ENCODE measurements around the gene KRTAP5-3. TPM values are rescaled to one million over a fixed set of nuclear protein-coding genes. Genes with fewer than 3 reads are reported as not detected.
A peak's percentile ranks its signal among the peaks of the same experiment; 100 is the strongest.
"Not testable (repeated sequence)": the region's sequence is repeated elsewhere in the genome, so short reads cannot be mapped to it uniquely, and the experiment has no call there.

The KRTAP5-3 gene
- total RNA-seq, 1 experiment from 2014 or later: not detected

DNA sequence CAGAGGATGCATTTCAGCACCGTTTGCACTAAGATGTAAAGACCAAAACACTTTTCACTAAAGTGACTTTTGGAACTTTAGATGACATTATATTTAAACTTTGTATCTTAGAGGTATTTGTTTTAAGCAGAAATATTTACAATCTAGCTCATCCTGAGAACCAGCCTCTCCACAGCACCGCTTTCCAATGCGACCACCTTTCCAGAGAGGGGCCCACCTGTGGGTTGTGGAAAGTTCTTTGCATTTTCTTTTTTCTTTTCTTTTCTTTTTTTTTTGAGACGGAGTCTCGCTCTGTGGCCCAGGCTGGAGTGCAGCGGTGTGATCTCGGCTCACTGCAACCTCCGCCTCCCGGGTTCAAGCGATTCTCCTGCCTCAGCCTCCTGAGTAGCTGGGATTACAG, 38.3 kb upstream of the KRTAP5-3 start:
- in situ Hi-C loops (cut with HindIII; ENCODE audit: low pct_unique_long_range_greater_than_20kb, low sequenced_read_pairs); DNase-seq (ENCODE audit: low read depth, low spot score): not testable (repeated sequence)

DNA sequence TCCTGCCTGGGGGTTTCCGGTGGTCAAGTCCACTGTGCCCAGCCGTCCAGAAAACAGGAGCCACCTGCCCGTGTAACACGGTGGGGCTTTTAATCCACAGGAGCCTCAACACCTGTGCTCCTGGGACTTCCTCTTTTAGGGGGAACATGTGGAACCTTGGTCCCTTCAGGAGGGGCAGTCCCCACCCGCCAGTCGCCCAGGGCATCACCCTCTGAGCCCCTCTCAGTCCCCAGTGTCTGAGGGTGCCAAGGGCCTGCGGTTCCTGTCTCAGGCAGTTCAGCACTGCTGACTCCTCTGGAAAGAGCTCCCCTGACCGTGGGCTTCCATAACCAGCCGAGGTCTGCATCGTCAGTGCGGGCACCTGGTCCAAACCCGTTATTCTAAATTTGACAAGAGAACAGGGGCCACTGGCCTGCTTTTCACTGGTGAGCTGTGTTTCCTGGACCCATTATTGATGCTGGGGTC, 37.1 kb upstream of the KRTAP5-3 start:
- DNase-seq (ENCODE audit: low read depth, low spot score): no peak
- in situ Hi-C loops (cut with HindIII; ENCODE audit: low pct_unique_long_range_greater_than_20kb, low sequenced_read_pairs): no loop called here

DNA sequence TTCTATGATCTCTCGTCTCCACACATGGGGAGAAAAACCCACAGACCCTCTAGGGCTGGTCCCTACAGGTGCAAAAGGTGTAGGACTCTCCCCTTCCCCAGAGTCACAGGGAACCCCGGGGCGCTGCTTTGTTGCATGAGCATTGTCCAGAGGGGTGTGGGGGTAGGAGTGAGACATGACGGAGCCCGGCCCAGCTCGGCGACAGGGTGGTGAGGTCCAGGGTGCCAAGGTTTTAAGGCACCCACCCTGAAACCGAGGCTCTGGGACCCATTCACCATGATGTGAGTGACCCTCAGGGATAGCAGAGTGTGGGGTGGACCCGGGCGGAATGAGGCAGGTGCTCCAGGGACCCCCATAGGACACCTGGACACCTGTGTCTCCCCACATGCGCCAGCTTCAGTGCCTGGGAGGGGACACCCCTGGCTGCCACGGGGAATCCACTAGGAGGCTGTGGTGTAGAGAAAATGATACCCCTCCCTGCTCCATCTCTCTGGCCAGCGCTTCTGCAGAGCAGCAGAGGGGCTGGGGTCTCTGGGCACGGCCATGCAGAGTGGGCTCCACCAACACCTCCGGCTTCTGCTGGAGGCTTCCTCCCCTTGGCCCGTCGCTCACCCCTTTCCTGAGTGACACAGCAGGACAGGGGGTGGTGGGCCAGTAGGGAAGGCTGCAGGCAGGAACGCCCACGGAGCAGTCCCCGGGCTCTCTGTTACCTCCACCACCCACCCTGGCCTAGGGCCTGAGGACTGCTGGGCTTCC, 36.5 kb upstream of the KRTAP5-3 start:
- DNase-seq (ENCODE audit: low read depth, low spot score): no peak
- in situ Hi-C loops (cut with HindIII; ENCODE audit: low pct_unique_long_range_greater_than_20kb, low sequenced_read_pairs): no loop called here

DNA sequence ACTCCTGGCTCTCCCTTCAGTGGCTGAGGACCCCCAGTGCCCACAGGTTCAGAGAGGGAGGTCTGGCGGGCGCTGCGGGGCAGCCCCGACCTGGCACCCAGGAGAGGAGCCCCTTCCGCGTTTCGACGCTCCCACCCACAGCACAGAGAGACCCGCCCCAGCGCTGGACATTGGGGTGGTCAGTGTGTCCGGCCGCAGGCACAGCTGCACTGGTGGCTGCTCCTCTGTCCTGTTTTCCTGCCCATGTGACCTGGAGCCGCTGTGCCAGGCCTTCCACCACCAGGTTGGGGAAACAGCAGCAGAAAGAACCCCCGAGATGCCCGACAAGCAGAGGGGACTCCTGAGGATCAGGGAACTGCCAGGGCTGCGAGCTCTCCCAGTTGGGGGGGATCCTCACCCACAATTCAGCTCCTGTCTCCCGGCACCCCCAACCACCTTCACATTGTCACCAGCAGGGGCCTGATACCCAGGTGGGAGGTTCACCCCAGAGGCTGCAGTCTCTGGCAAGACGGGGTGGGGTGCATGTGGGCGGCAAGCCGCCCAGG, 35.0 kb upstream of the KRTAP5-3 start:
- in situ Hi-C loops (cut with HindIII; ENCODE audit: low pct_unique_long_range_greater_than_20kb, low sequenced_read_pairs): no loop called here
- no peak for DNase-seq (ENCODE audit: low read depth, low spot score)

DNA sequence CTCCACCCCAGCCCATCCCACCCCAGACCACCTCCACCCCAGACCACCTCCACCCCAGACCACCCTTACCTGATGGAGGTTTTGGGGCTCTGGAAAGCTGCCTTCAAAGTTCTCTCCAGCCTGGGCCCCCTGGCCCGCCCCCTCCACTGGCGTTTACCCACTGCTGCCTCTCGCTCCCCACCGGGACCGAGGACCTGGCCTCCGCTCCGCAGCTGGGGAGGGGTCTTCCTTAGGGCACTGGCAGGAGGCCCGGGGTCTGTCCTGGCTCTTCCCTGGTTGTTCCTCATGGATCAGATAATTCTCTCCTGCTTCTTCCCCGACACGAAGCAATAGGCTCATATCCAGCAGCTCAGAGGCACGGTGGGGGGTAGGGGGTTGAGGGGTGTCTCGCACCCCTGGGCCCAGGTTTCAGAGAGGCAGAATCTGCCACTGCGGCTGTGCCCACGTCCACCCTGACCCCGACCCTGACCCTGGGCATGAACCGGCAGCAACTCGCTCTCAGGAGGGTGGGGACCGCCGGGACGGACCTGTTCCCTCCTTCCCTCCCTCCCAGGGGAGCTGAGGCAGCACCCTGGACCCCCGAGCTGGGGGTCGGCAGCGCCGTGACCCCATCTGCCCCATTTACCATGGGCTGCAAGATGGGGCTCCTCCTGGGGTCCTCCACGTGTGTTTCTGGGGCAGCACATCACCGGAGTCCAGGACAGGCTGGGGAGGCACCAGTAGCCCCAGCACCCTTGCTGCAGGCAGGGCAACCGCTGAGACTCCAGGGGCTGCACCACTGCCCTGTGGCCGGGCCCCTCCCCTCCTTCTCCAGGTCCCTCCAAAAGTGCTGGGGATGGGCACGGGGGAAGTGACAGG, 34.3 kb upstream of the KRTAP5-3 start:
- in situ Hi-C loops (cut with HindIII; ENCODE audit: low pct_unique_long_range_greater_than_20kb, low sequenced_read_pairs): no loop called here
- DNase-seq (ENCODE audit: low read depth, low spot score): no peak

DNA sequence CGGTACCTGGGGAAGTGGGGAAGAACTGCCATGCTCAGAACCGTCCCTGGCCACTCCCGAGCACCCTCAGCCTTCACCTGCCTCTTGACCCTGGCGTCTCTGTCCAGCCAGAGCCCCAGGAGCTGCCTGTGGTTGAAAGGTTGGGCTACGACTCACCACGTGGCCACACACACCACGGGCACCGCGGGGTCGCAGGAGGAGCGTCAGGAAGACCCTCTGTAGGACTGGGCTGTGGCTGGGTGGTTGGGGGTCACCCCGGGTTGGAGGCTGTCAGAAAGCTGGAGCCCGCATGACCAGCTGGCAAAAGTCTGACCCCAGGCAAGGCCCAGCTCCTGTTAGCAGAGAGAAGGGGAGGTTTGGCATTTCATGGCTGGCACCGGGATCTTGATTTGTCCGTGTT, 32.8 kb upstream of the KRTAP5-3 start:
- in situ Hi-C loops (cut with HindIII; ENCODE audit: low pct_unique_long_range_greater_than_20kb, low sequenced_read_pairs): no loop called here
- DNase-seq (ENCODE audit: low read depth, low spot score): no peak

DNA sequence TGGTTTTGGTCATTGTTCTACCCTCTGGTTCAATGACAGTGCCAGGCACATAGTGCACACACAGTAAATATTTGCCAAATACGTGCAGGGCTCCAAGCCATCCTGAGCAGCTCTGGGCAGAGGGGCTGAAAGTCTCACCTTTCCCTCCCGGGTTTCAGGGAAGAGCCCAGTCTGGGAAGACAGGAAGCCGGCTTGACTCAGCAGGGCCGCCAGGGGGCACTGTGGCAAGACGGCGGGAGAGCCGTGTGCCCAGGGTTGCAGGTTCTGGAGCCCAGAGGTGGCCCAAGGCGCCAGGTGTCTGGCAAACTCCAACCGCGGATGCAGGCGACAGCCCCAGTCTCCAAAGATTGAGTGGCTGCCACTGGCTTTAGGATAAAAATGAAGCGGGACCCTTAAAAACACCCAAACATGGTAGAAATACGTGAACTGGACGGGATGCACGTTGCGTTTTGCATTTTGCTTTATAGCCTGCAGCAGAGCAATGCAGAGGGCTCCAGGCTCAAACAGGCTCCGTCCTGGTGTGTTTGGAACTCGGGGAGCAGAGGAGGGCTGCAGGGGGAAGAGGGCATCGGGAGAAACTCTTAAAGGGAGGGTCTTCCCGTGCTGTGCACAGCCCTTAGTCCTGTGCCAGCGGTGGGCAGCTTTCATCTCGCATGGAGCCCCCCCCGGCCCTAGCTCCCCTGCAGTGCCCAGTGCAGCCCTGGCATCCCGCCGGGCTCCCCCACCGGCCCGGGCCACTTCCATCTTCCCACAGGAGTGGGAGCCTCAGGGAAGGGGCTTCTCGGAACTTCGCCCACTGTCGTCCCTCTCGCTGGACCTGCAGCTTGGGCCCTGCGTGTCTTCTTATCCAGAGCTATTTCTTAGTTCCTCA, 32.0 kb upstream of the KRTAP5-3 start:
- peak; percentile 50 for DNase-seq (ENCODE audit: low read depth, low spot score)
- in situ Hi-C loops (cut with HindIII; ENCODE audit: low pct_unique_long_range_greater_than_20kb, low sequenced_read_pairs): no loop called here

DNA sequence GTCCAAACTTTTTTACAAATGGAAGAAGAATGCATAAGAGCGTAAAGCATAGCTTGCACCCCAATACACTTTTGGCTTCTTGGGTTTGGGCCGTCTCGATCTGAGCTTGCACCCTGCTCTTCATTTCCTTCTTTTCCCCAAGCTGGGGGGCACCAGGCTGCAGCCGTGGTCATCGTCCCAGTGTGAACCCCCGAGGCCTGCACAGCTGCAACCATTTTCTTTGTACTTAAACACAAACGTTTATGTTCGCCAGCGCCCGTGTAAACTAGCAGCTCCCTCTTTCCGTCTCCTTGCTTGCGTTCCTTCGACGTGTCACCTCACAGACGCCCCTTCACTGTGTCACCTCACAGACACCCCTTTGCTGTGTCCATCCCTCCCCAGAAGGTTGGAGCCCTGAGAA, 31.4 kb upstream of the KRTAP5-3 start:
- no peak for DNase-seq (ENCODE audit: low read depth, low spot score)
- in situ Hi-C loops (cut with HindIII; ENCODE audit: low pct_unique_long_range_greater_than_20kb, low sequenced_read_pairs): no loop called here

DNA sequence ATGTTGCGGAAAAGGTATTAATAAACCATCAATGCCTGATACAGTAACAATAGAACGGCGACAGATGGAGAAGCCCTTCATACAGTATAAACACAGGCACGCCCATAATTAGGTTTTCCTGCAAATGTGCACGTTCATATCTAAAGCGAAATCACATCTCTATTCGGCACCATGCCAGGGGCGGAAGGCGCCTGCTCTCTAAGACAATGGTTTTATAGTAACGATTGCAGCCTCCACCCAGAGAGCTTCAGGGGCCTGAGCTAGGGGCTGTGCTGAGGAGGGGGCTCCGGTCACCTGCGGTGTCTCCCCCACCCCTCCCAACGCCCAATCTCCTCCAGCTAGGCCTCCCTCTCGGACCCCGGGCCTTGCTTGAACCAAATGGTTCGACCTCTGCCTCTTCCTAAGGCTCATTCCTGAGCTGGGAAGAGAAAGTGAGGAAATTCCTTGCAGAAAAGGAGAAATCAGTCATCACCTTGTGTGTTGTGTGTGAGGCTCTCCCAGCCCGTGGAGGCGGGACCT, 30.9 kb upstream of the KRTAP5-3 start:
- DNase-seq (ENCODE audit: low read depth, low spot score): no peak
- in situ Hi-C loops (cut with HindIII; ENCODE audit: low pct_unique_long_range_greater_than_20kb, low sequenced_read_pairs): no loop called here

DNA sequence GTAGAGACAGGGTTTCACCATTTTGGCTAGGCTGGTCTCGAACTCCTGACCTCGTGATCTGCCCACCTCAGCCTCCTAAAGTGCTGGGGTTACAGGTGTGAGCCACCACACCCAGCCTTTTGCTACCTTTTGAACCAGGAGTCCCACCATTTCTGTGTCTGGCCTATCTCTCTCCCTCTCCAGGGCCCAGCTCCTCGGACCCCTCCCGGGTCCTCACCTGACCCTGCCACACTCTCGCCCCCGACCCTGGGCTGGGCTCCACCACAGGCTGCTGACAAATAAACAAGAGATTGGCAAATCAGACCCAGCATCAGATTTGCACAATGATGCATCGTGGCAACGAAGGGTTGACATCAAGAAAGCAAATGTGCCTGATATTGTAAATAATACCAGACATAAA, 30.1 kb upstream of the KRTAP5-3 start:
- in situ Hi-C loops (cut with HindIII; ENCODE audit: low pct_unique_long_range_greater_than_20kb, low sequenced_read_pairs): no loop called here
- no peak for DNase-seq (ENCODE audit: low read depth, low spot score)

DNA sequence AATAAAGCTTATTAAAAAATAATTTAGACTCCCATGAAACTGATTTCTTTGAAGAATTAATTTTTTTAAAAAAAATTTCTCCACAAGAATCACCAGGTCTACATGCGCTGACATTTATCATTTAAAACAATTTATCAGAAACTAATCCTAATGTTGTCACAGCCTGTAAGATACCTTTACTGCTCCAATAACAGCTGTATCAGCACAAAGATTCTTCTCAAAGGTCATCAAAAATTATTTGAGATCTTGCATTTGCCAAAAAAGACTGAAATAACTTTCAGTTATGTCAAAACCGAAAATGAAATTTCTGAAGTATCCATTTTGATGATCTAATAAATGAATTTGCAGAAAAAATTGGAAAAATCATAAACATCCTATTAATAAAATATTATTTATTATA, 29.4 kb upstream of the KRTAP5-3 start:
- in situ Hi-C loops (cut with HindIII; ENCODE audit: low pct_unique_long_range_greater_than_20kb, low sequenced_read_pairs): no loop called here

DNA sequence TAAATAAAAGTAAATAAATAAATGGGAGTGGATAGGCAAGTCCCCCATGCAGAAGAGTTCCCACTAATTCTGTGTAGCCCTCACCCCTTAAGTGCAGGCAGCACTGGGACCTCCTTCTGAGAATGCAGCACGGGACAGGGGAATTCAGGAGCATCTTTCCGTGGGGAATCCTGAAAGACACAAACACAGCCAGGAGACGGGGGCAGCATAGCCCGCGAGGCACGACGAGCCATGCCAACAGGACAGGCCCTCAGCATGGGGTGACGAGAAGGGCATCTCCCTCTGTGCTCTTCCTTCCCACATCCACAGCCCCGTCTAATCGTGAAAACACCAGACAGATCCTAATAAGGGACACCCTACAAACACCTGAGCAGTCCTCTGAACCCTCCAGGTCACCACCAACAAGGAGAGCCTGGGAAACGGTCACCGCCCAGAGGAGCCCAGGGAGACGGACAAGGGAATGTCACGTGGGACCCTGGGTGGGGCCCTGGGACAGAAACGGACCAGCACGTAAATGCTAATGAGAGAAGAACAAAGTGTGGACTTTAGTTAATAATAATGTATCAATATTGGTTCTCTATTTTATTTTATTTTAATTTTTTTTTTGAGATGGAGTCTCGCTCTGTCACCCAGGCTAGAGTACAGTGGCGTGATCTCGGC, 28.2 kb upstream of the KRTAP5-3 start:
- no peak for DNase-seq (ENCODE audit: low read depth, low spot score)
- in situ Hi-C loops (cut with HindIII; ENCODE audit: low pct_unique_long_range_greater_than_20kb, low sequenced_read_pairs): no loop called here

More for the DNA sequence above, 29.4 kb upstream of the KRTAP5-3 start:
- no peak for DNase-seq (ENCODE audit: low read depth, low spot score)

DNA sequence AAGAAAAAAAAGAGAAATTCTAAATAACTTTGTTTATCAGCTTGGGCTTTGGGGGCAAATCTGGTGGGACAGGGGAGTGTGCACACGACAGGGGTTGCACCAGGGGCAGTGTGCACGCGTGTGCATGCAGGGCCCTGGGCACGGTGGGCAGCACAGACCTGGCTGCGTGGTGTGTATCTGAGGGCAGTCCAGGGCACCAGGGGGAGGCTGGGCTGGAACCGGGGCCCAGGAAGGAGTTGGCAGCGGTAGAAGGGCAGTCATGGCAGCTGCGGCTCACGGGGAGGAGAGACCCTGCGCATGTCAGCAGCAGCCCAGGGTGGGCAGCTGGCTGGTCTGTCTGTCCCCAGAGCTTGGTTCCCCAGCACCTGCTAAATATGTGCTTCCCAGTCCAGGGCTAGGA, 25.6 kb upstream of the KRTAP5-3 start:
- in situ Hi-C loops (cut with HindIII; ENCODE audit: low pct_unique_long_range_greater_than_20kb, low sequenced_read_pairs): no loop called here
- DNase-seq (ENCODE audit: low read depth, low spot score): no peak

DNA sequence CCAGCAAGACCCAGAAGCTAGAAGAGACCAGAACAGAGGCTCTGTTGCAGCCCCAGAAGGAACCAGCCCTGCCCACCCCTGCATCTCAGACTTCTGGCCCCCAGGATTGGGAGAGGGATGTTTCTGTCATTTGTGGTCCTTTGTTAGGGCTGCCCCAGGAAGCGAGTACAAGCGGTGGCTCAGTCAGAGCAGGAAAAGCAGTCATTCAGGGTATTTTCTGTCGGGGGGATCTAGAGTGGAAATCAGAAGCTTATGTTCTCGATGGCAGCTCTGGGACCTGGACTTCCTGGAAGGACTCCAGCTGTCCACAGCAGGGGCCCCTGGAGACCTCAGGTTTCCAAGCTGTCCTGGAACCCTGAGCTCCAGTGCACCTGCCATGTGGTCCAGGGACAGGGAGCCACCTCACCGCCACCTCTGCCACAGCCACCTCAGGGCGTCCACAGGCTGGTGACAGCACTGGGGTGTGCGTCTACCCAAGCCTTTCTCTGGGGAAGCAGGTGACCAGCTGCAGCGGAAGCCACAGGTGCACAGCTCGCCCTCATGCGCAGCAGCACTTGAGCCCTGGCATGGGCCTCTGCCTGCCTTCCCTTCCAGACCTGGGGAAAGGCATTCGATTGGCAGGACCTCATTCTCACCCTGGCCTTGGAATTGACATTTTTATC, 23.9 kb upstream of the KRTAP5-3 start:
- in situ Hi-C loops (cut with HindIII; ENCODE audit: low pct_unique_long_range_greater_than_20kb, low sequenced_read_pairs): no loop called here
- no peak for DNase-seq (ENCODE audit: low read depth, low spot score)

DNA sequence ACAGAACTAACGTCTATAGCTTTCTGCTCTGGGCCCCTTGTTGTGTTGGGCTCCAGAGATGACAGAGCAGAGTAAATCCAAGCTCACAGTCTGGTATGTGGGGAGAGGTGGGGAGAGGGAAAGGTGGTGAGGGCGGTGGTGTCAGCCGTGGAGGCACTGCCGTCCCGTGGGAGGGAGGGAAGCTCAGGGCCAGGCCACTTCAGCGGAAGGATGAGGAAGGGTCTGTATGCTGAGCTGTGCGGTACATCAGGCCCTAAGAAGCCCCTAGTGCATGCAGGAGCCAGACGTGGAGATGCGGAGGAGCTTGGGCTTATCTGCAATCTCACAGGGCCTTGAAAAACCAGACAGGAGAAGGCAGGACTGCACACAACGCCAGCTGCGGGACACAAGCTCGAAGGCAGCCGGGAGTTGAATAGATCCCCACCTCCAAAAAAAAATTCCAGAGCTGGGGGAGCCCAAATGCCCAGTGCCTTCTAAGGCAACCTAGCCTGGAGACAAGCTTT, 22.9 kb upstream of the KRTAP5-3 start:
- in situ Hi-C loops (cut with HindIII; ENCODE audit: low pct_unique_long_range_greater_than_20kb, low sequenced_read_pairs): no loop called here

DNA sequence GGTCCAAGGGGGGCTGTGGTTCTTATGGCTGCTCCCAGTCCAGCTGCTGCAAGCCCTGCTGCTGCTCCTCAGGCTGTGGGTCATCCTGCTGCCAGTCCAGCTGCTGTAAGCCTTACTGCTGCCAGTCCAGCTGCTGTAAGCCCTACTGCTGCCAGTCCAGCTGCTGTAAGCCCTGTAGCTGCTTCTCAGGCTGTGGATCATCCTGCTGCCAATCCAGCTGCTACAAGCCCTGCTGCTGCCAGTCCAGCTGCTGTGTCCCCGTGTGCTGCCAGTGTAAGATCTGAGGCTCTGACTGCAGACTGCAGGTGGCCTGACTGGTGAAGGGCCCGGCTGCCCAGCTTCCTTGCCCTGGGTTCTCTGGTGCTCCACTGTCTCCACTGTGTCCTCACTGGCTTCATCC, 22.0 kb upstream of the KRTAP5-3 start:
- in situ Hi-C loops (cut with HindIII; ENCODE audit: low pct_unique_long_range_greater_than_20kb, low sequenced_read_pairs): no loop called here
- DNase-seq (ENCODE audit: low read depth, low spot score): no peak

More for the DNA sequence above, 22.9 kb upstream of the KRTAP5-3 start:
- DNase-seq (ENCODE audit: low read depth, low spot score): no peak
